Trophoblast cell (in vitro differentiated cells and primary cell): ENCODE measurements around the gene TMEM132D.

ENCODE experiments used
- DNase-seq, 2 donors: peaks; one replicate each; pipeline ENCODE4 v3.0.0-alpha.2; 2016
- H2AFZ ChIP-seq: 2 replicates; pipeline ENCODE4 v1.6.1; 2013; ENCODE audit warnings: low read length, moderate library complexity, mild to moderate bottlenecking; ENCODE audit not compliant: insufficient read depth, poor library complexity
- H2AK5ac ChIP-seq: 2 replicates; pipeline ENCODE4 v1.6.1; 2013; ENCODE audit warnings: mild to moderate bottlenecking, low read length
- H2BK120ac ChIP-seq: 2 replicates; pipeline ENCODE4 v1.6.1; 2013; ENCODE audit warnings: low read length, mild to moderate bottlenecking, moderate library complexity; ENCODE audit not compliant: insufficient read depth, poor library complexity
- H2BK12ac ChIP-seq: 2 replicates; pipeline ENCODE4 v1.6.1; 2013; ENCODE audit warnings: mild to moderate bottlenecking, low read length, moderate library complexity
- H2BK5ac ChIP-seq: 2 replicates; pipeline ENCODE4 v1.6.1; 2013; ENCODE audit warnings: low read length, low read depth, moderate library complexity, mild to moderate bottlenecking; ENCODE audit not compliant: poor library complexity
- H3K14ac ChIP-seq: 2 replicates; pipeline ENCODE4 v1.6.1; 2013; ENCODE audit warnings: mild to moderate bottlenecking, low read length
- H3K18ac ChIP-seq: 2 replicates; pipeline ENCODE4 v1.6.1; 2013; ENCODE audit warnings: mild to moderate bottlenecking, low read length
- H3K23ac ChIP-seq: 2 replicates; pipeline ENCODE4 v1.6.1; 2013; ENCODE audit warnings: low read length
- H3K27ac ChIP-seq: 2 replicates; pipeline ENCODE4 v1.5.1; 2013; ENCODE audit warnings: low read depth, mild to moderate bottlenecking, inconsistent platforms, low read length, moderate library complexity
- H3K27me3 ChIP-seq: 2 replicates; pipeline ENCODE4 v1.6.1; 2013; ENCODE audit warnings: inconsistent platforms, mild to moderate bottlenecking, low read length, moderate library complexity; ENCODE audit not compliant: insufficient read depth
- H3K36me3 ChIP-seq, 2 experiments: 1 replicate in 1 of 2; 2 replicates in 1 of 2; pipeline ENCODE4 v1.6.1; 2013; ENCODE audit warnings: low read length in 2 of 2, mild to moderate bottlenecking in 2 of 2, moderate library complexity in 1 of 2; ENCODE audit not compliant: insufficient read depth in 2 of 2, control insufficient read depth in 1 of 2
- H3K4ac ChIP-seq: 2 replicates; pipeline ENCODE4 v1.6.1; 2013; ENCODE audit warnings: low read depth, mild to moderate bottlenecking, low read length, moderate library complexity
- H3K4me1 ChIP-seq, 2 experiments: 1 replicate in 1 of 2; 2 replicates in 1 of 2; pipeline ENCODE4 v1.6.1; 2013; ENCODE audit warnings: low read length in 2 of 2, mild to moderate bottlenecking in 2 of 2, moderate library complexity in 1 of 2; ENCODE audit not compliant: insufficient read depth in 2 of 2, control insufficient read depth in 1 of 2
- H3K4me2 ChIP-seq: 2 replicates; pipeline ENCODE4 v1.6.1; 2013; ENCODE audit warnings: inconsistent platforms, mild to moderate bottlenecking, low read length, moderate library complexity
- H3K4me3 ChIP-seq: 2 replicates; pipeline ENCODE4 v1.5.1; 2013; ENCODE audit warnings: mild to moderate bottlenecking, low read depth, low read length, inconsistent platforms
- H3K79me1 ChIP-seq: one replicate; pipeline ENCODE4 v1.6.1; 2013; ENCODE audit warnings: low read length
- H3K79me2 ChIP-seq: 2 replicates; pipeline ENCODE4 v1.6.1; 2013; ENCODE audit warnings: low read length, mild to moderate bottlenecking; ENCODE audit not compliant: control insufficient read depth, insufficient read depth, poor library complexity
- H3K9ac ChIP-seq: 2 replicates; pipeline ENCODE4 v1.6.1; 2013; ENCODE audit warnings: mild to moderate bottlenecking, low read length
- H3K9me3 ChIP-seq: 2 replicates; pipeline ENCODE4 v1.6.1; 2013; ENCODE audit warnings: low read depth, mild to moderate bottlenecking, control low read depth, inconsistent platforms, low read length; ENCODE audit not compliant: insufficient read depth
- H4K12ac ChIP-seq: 2 replicates; pipeline ENCODE4 v1.6.1; 2013; ENCODE audit warnings: low read depth, mild to moderate bottlenecking, low read length, moderate library complexity
- H4K8ac ChIP-seq: 2 replicates; pipeline ENCODE4 v1.6.1; 2013; ENCODE audit warnings: low read depth, mild to moderate bottlenecking, low read length, moderate library complexity
- H4K91ac ChIP-seq: one replicate; pipeline ENCODE4 v1.6.1; 2013; ENCODE audit warnings: low read depth, mild to moderate bottlenecking, low read length, moderate library complexity
- WGBS: extraction: QIAGEN DNeasy Blood & Tissue Kit; methylation state at CpG from one replicate; pipeline ENCODE4 v1.1.7; 2013; ENCODE audit warnings: missing lambda C conversion rate; ENCODE audit not compliant: insufficient read length, insufficient coverage; ENCODE audit errors: extremely low coverage; 5-methylcytosine and 5-hydroxymethylcytosine counted together

The TMEM132D gene

DNA sequence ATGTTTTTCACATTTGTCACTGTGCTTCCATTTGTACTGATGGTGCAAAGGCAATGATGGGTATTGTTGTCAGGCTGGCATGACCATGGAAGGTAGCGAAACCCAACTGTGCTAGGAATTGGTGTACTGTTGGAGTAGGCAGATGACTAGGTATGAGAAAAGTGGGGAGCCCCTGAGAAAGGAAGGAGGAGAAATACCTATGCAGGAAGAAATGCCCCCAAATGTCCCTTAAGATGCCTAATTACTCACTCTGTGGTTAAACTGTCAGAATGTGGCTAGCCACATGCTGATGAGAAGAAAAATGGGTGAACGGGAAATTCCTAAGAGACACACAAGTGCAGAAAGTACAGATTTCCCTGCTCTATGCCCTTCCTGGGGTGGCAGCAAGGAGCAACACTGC lies 339.1 kb downstream of the TMEM132D start:
- H4K12ac ChIP-seq, result no peak overlapping the region
- no CpG with 5 or more reads among the region's 2 CpGs for WGBS
- H3K23ac ChIP-seq, result no peak overlapping the region
- no peak overlapping the region for H2AK5ac ChIP-seq
- H3K36me3 ChIP-seq, result no peaks in the 10 kb centered on the region
- peaks cover 2% of the 10 kb centered on the region for H3K9me3 ChIP-seq
- no peaks in the 10 kb centered on the region for H3K79me1 ChIP-seq
- H3K4me2 ChIP-seq, result no peak overlapping the region
- no peak overlapping the region for H3K4me3 ChIP-seq
- no peak overlapping the region for H2BK5ac ChIP-seq
- H3K79me2 ChIP-seq, result no peaks in the 10 kb centered on the region
- no peak overlapping the region for H3K18ac ChIP-seq
- H4K8ac ChIP-seq, result no peak overlapping the region
- H2BK120ac ChIP-seq, result no peak overlapping the region
- no peaks in the 10 kb centered on the region for H3K4me1 ChIP-seq
- H2AFZ ChIP-seq, result no peak overlapping the region
- H3K4ac ChIP-seq, result no peak overlapping the region
- H3K9ac ChIP-seq, result no peak overlapping the region
- H2BK12ac ChIP-seq, result no peak overlapping the region
- no peaks in the 10 kb centered on the region for H3K27me3 ChIP-seq
- no peak overlapping the region for H4K91ac ChIP-seq
- H3K14ac ChIP-seq, result no peak overlapping the region
- DNase-seq, result no peak
- no peak overlapping the region for H3K27ac ChIP-seq

DNA sequence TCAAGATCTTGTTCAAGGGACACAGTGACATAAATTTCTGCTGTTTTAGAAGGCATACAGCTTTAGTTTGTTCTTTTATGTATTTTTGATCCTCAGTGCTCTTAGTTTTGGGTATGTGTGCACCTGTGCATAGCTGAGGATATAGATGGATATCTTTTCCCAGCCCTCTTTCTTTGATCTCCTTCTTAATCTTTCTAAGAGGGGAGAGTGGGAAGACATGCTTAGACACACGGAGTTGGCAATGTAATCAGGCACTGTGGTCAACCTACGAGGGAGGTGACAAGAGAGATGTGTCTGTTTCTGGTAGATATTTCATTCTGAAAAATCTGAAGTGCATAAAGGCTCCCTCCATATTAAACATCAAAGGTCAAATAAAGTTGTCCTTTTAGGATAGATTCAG lies 340.6 kb downstream of the TMEM132D start:
- Histone ChIP-seq H3K9me3 (peaks cover 2% of the 10 kb centered on the region), H3K4me1 (no peaks in the 10 kb centered on the region), H4K8ac (no peak overlapping the region), H2BK5ac (no peak overlapping the region), H3K9ac (no peak overlapping the region), H3K4me2 (no peak overlapping the region), H3K36me3 (no peaks in the 10 kb centered on the region), H2AFZ (no peak overlapping the region), H2BK12ac (no peak overlapping the region), H4K12ac (no peak overlapping the region), H2AK5ac (no peak overlapping the region), H3K27ac (no peak overlapping the region), H3K4ac (no peak overlapping the region), H3K14ac (no peak overlapping the region), H3K79me2 (no peaks in the 10 kb centered on the region), H4K91ac (no peak overlapping the region), H3K18ac (no peak overlapping the region), H2BK120ac (no peak overlapping the region), H3K27me3 (no peaks in the 10 kb centered on the region), H3K4me3 (no peak overlapping the region), H3K79me1 (no peaks in the 10 kb centered on the region), H3K23ac (no peak overlapping the region)
- DNase-seq, result no peak
- WGBS, result no CpG with 5 or more reads among the region's 2 CpGs

GRCh38 chr12:129561304-129561703 lies 342.5 kb downstream of the TMEM132D start:
- no peak overlapping the region for H2AFZ ChIP-seq
- no peak overlapping the region for H3K4me3 ChIP-seq
- H3K18ac ChIP-seq, result no peak overlapping the region
- peaks cover 2% of the 10 kb centered on the region for H3K9me3 ChIP-seq
- H3K23ac ChIP-seq, result no peak overlapping the region
- no peak overlapping the region for H2BK5ac ChIP-seq
- H3K79me1 ChIP-seq, result no peaks in the 10 kb centered on the region
- H4K8ac ChIP-seq, result no peak overlapping the region
- H3K9ac ChIP-seq, result no peak overlapping the region
- no CpG with 5 or more reads among the region's 2 CpGs for WGBS
- no peak overlapping the region for H4K91ac ChIP-seq
- no peak overlapping the region for H3K27ac ChIP-seq
- H3K36me3 ChIP-seq, result no peaks in the 10 kb centered on the region
- H3K4me1 ChIP-seq, result no peaks in the 10 kb centered on the region
- no peak overlapping the region for H2AK5ac ChIP-seq
- no peak overlapping the region for H3K4me2 ChIP-seq
- H3K27me3 ChIP-seq, result no peaks in the 10 kb centered on the region
- no peak overlapping the region for H2BK12ac ChIP-seq
- no peak overlapping the region for H3K14ac ChIP-seq
- H3K4ac ChIP-seq, result no peak overlapping the region
- no peak for DNase-seq
- no peak overlapping the region for H2BK120ac ChIP-seq
- H4K12ac ChIP-seq, result no peak overlapping the region
- H3K79me2 ChIP-seq, result no peaks in the 10 kb centered on the region

- Histone ChIP-seq H3K27me3 (no peaks in the 10 kb centered on the region), H2AK5ac (no peak overlapping the region), H3K4me3 (no peak overlapping the region), H3K14ac (no peak overlapping the region), H4K8ac (no peak overlapping the region), H3K9me3 (no peaks in the 10 kb centered on the region), H2BK5ac (no peak overlapping the region), H3K9ac (no peak overlapping the region), H3K79me1 (no peaks in the 10 kb centered on the region), H3K79me2 (no peaks in the 10 kb centered on the region), H4K12ac (no peak overlapping the region), H2AFZ (no peak overlapping the region), H3K27ac (no peak overlapping the region), H3K36me3 (no peaks in the 10 kb centered on the region), H3K4me1 (no peaks in the 10 kb centered on the region), H3K4me2 (no peak overlapping the region), H4K91ac (no peak overlapping the region), H2BK120ac (no peak overlapping the region), H3K23ac (no peak overlapping the region), H2BK12ac (no peak overlapping the region), H3K4ac (no peak overlapping the region), H3K18ac (no peak overlapping the region)
- WGBS, result no CpG with 5 or more reads among the region's 4 CpGs
- DNase-seq, result no peak
These were observed 344.0 kb downstream of the TMEM132D start for GRCh38 chr12:129559776-129560175.
